HG02973 (cell line): Measurements from ENCODE around the gene NXPE3.

Experiments
- ATAC-seq: cut with Tn5 transposase; IDR thresholded peaks from one replicate; pipeline ENCODE4 v1.9.1; 2021; ENCODE audit warnings: moderate library complexity; ENCODE audit not compliant: unreplicated experiment

Gene NXPE3

DNA sequence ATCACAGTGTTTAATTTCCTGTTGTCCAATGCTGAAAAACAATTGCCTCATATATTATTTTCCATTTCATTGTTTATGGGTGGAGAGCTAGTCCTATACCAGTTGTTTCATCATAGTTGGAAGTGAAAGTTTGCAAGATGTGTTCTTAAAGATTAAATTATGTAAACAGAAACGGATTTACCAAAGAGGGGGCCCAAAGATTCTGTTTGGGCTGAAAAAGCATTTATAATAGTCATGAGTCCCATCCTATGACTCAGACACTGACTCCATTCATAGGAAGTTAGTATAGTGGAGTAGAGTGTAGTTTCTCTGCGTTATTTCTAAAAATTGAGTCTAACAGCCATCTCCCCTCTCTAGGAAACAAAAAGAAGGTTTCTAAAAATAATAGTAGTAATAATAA, 94.6 kb downstream of the NXPE3 start:
- no peak for ATAC-seq

GRCh38 chr3:101876142-101876541, 97.1 kb downstream of the NXPE3 start:
- ATAC-seq = no peak
